Endothelial cell of umbilical vein (primary cell): ENCODE measurements around the gene FNIP1. TPM values are rescaled to one million over a fixed set of nuclear protein-coding genes. Genes with fewer than 3 reads are reported as not detected.

Source experiments
- BruUV-seq: library from RNA; stranded (reverse); fragments of 400-500 nt; replicated peaks from 2 replicates; lab custom pipeline; 2021; lab: Mats Ljungman, UMichigan
- CTCF ChIA-PET: fragments of 300-600, 350-600 bp; sonication (Branson Sonifier 250); formaldehyde crosslinking; loops from one replicate; lab custom pipeline; 2021; ENCODE audit warnings: antibody characterized with exemption, inconsistent platforms; lab: Charles Lee
- POLR2A ChIA-PET: fragments of 300-600, 350-600 bp; sonication (Branson Sonifier 250); formaldehyde crosslinking; loops from one replicate; lab custom pipeline; 2021; ENCODE audit warnings: antibody characterized with exemption, inconsistent platforms; lab: Charles Lee
- DNase-seq: peaks from one replicate; pipeline ENCODE4 v3.0.0-alpha.2; 2011; ENCODE audit warnings: low read depth, low spot score
- FAIRE-seq: peaks from 2 replicates; lab custom pipeline; 2011; peaks lifted over from hg19 to GRCh38; lab: Jason Lieb, UNC
- H2AFZ ChIP-seq: 2 replicates; pipeline ENCODE4 v1.6.0; 2012; ENCODE audit warnings: low read depth, low read length, control low read depth, inconsistent platforms
- H3K27ac ChIP-seq: 2 replicates; pipeline ENCODE4 v1.5.1; 2011; ENCODE audit warnings: low read depth, mild to moderate bottlenecking, control low read depth, low read length, moderate library complexity; ENCODE audit not compliant: insufficient read depth
- H3K27me3 ChIP-seq, 2 experiments: 2 replicates each; pipeline versions ENCODE4 v1.6.0 to v1.6.1; 2011; ENCODE audit warnings: low read length in 2 of 2, mixed read lengths in 1 of 2; ENCODE audit not compliant: control insufficient read depth in 2 of 2, insufficient read depth in 2 of 2
- H3K36me3 ChIP-seq, 2 experiments: 2 replicates in 1 of 2; 3 replicates in 1 of 2; pipeline ENCODE4 v1.5.1; 2011; ENCODE audit warnings: low read length in 2 of 2, mild to moderate bottlenecking in 1 of 2, moderate library complexity in 1 of 2; ENCODE audit not compliant: control insufficient read depth in 2 of 2, insufficient read depth in 2 of 2; ENCODE audit errors: extremely low read depth in 1 of 2
- H3K4me1 ChIP-seq: 3 replicates; pipeline ENCODE4 v1.5.1; 2011; ENCODE audit warnings: mild to moderate bottlenecking, low read length; ENCODE audit not compliant: control insufficient read depth, insufficient read depth; ENCODE audit errors: extremely low read depth
- H3K4me2 ChIP-seq: 2 replicates; pipeline ENCODE4 v1.6.1; 2011; ENCODE audit warnings: low read length, control low read depth, mixed read lengths; ENCODE audit not compliant: insufficient read depth
- H3K4me3 ChIP-seq, 3 experiments: fragments of 200-600 bp in 1 of 3; sonication (generic), shearing (Covaris generic) in 1 of 3; replicated peaks in 1 of 3; 2 replicates each; pipeline ENCODE4 v1.5.1; 2011 to 2016; ENCODE audit warnings: control low read depth in 3 of 3, low read length in 3 of 3, mild to moderate bottlenecking in 2 of 3, inconsistent platforms in 1 of 3, low read depth in 1 of 3, moderate library complexity in 1 of 3; ENCODE audit not compliant: insufficient read depth in 1 of 3
- H3K79me2 ChIP-seq: 2 replicates; pipeline ENCODE4 v1.6.0; 2012; ENCODE audit warnings: low read length, inconsistent platforms; ENCODE audit not compliant: control insufficient read depth, insufficient read depth
- H3K9ac ChIP-seq: replicated peaks from 2 replicates; pipeline ENCODE3; 2011; ENCODE audit warnings: low read length, control low read depth; ENCODE audit not compliant: insufficient read depth; ENCODE audit errors: extremely low read depth
- H3K9me1 ChIP-seq: replicated peaks from 3 replicates; pipeline ENCODE4 v1.6.0; 2011; ENCODE audit warnings: mild to moderate bottlenecking, low read length; ENCODE audit not compliant: control insufficient read depth, insufficient read depth; ENCODE audit errors: extremely low read depth
- H3K9me3 ChIP-seq: replicated peaks from 2 replicates; pipeline ENCODE4 v1.5.1; 2012; ENCODE audit warnings: low read length, inconsistent platforms; ENCODE audit not compliant: control insufficient read depth, insufficient read depth
- H4K20me1 ChIP-seq: replicated peaks from 2 replicates; pipeline ENCODE3; 2011; ENCODE audit warnings: mild to moderate bottlenecking, low read length; ENCODE audit not compliant: control insufficient read depth, insufficient read depth; ENCODE audit errors: extremely low read depth
- CTCF ChIP-seq, 2 donors: IDR thresholded peaks; 1 replicate in 1 of 2; 2 replicates in 1 of 2; pipeline ENCODE4 v1.5.1; 2011; ENCODE audit warnings: low read length in 2 of 2, mild to moderate bottlenecking in 2 of 2, moderate library complexity in 2 of 2, control low read depth in 1 of 2, inconsistent platforms in 1 of 2, low read depth in 1 of 2; ENCODE audit not compliant: insufficient read depth in 1 of 2; ENCODE audit errors: extremely low read depth in 1 of 2
- EZH2 ChIP-seq: IDR thresholded peaks from 2 replicates; pipeline ENCODE4 v1.6.1; 2012; ENCODE audit warnings: borderline replicate concordance, low read depth, mild to moderate bottlenecking, moderate library complexity, low read length, inconsistent platforms; ENCODE audit not compliant: severe bottlenecking
- FOS ChIP-seq: IDR thresholded peaks from 2 replicates; pipeline ENCODE4 v1.6.1; 2011; ENCODE audit warnings: mild to moderate bottlenecking, low read length, moderate library complexity, borderline replicate concordance; ENCODE audit not compliant: insufficient read depth
- GATA2 ChIP-seq: IDR thresholded peaks from 2 replicates; pipeline ENCODE4 v1.7.0; 2011; ENCODE audit warnings: low read depth, mild to moderate bottlenecking, moderate library complexity, mixed read lengths, low read length; ENCODE audit not compliant: insufficient read length, insufficient read depth
- JUN ChIP-seq: IDR thresholded peaks from 2 replicates; pipeline ENCODE4 v1.6.1; 2011; ENCODE audit warnings: borderline replicate concordance, low read depth; ENCODE audit not compliant: insufficient read length, insufficient read depth
- MAX ChIP-seq: IDR thresholded peaks from 2 replicates; pipeline ENCODE4 v1.6.1; 2011; ENCODE audit not compliant: insufficient read depth, insufficient read length
- MYC ChIP-seq: IDR thresholded peaks from one replicate; pipeline ENCODE4 v1.6.1; 2011; ENCODE audit warnings: mild to moderate bottlenecking, low read depth, low read length
- POLR2A ChIP-seq: IDR thresholded peaks from 2 replicates; pipeline ENCODE4 v1.6.1; 2012; ENCODE audit warnings: low read depth, mild to moderate bottlenecking, control low read depth, low read length
- POLR2AphosphoS5 ChIP-seq: IDR thresholded peaks from 2 replicates; pipeline ENCODE4 v1.6.1; 2012; ENCODE audit warnings: low read depth, mild to moderate bottlenecking, control low read depth, low read length, moderate library complexity; ENCODE audit not compliant: insufficient read depth
- dilution Hi-C: fragments of 300-500 bp; cut with MboI; formaldehyde crosslinking; loops from one replicate; pipeline ENCODE4 v1.15.0; 2019; ENCODE audit warnings: low sequenced_read_pairs; ENCODE audit not compliant: extremely low pct_ligation_motif_present
- intact Hi-C: fragments of 100-400 bp; cut with micrococcal nuclease; formaldehyde crosslinking; loops from one replicate; pipeline ENCODE4 v1.10.0; 2022
- polyA plus RNA-seq, 4 experiments: library from polyadenylated mRNA; depleted of rRNA in 3 of 4; stranded (reverse) in 3 of 4; unstranded in 1 of 4; fragments of >200 nt; gene quantifications; 2 replicates each; pipeline versions ENCODE4 v1.2.1 to v1.2.3, GENCODE V29; 2011 to 2012; ENCODE audit warnings: missing spikeins in 1 of 4
- total RNA-seq: library from RNA; stranded (reverse); gene quantifications from 2 replicates; pipeline ENCODE4 v1.2.3, GENCODE V29; 2021

Gene FNIP1
- total and polyA plus RNA-seq, 2 donors (not counting 3 experiments of a cell fraction or from before 2014, with no cell fraction given) = 5.9 to 27.3 TPM

DNA sequence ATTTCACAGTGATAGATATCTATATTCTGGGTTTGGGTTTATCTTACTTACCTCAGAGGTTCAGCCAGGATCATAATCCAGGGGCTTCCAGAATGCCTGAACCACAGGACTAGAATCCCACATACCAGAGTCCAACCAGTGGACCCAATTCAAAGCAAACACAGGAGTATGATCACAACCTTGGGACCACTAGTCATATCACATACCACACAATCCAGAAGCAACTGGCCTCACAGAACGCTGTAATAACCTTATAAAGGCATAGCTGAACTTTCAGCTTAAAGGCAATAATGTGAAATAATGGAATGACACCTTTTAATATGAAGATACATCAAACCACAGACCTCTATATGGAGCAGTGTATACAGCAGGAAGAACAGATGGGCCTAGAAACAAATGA lies 187.0 kb downstream of the FNIP1 start:
- Histone ChIP-seq H3K27ac (peak overlapping the region; percentile 68), H3K36me3 (no peaks in the 10 kb centered on the region), H3K4me1 (peaks cover 13% of the 10 kb centered on the region), H3K4me2 (peak overlapping the region; percentile 7), H3K79me2 (peaks cover 70% of the 10 kb centered on the region), H3K9ac (no peak overlapping the region), H3K27me3 (no peaks in the 10 kb centered on the region), H3K9me1 (no peaks in the 10 kb centered on the region), H2AFZ (no peak overlapping the region), H4K20me1 (no peaks in the 10 kb centered on the region), H3K4me3 (no peak overlapping the region), H3K9me3 (no peaks in the 10 kb centered on the region)
- dilution Hi-C loops = no loop called here
- no TSS peak for BruUV-seq
- CTCF ChIA-PET = interaction anchor here (0.6 to 2.1 kb wide), 4 partner anchors 18 to 398 kb away, joined by 3 to 14 read pairs (median 7); no protein-coding TSS in a partner anchor
- POLR2A ChIA-PET = interaction anchor here (1.9 kb wide), 1 partner anchor 24 kb away, joined by 5 read pairs; no protein-coding TSS in a partner anchor
- no peak for FAIRE-seq
- no peak for DNase-seq
- TF ChIP-seq CTCF (IDR thresholded peaks at IDR 0.05; ENCODE audit: extremely low read depth in 1 of 2, insufficient read depth in 1 of 2, low read depth in 1 of 2, low read length in 2 of 2) = no peak
- intact Hi-C loops = loop anchor here (1.0 kb wide), 1 partner anchor 26 kb away; the partner anchor contains the start of gene RAPGEF6

- POLR2A ChIA-PET = no interaction called here
- Histone ChIP-seq H3K4me1 (peaks cover 13% of the 10 kb centered on the region), H4K20me1 (no peaks in the 10 kb centered on the region), H3K36me3 (no peaks in the 10 kb centered on the region), H3K4me2 (no peak overlapping the region), H3K27me3 (no peaks in the 10 kb centered on the region), H3K9ac (no peak overlapping the region), H2AFZ (no peak overlapping the region), H3K27ac (no peak overlapping the region), H3K79me2 (peaks cover 59% of the 10 kb centered on the region), H3K9me3 (no peaks in the 10 kb centered on the region), H3K4me3 (no peak overlapping the region), H3K9me1 (no peaks in the 10 kb centered on the region)
- dilution Hi-C loops = no loop called here
- no TSS peak for BruUV-seq
- no peak for DNase-seq
- FAIRE-seq = no peak
- intact Hi-C loops = no loop called here
- CTCF ChIA-PET = no interaction called here
- TF ChIP-seq FOS (no peak), EZH2 (no peak), CTCF (IDR thresholded peaks at IDR 0.05; ENCODE audit: extremely low read depth in 1 of 2, insufficient read depth in 1 of 2, low read depth in 1 of 2, low read length in 2 of 2) (no peak), POLR2A (no peak), POLR2AphosphoS5 (no peak), JUN (no peak), MYC (no peak), GATA2 (no peak), MAX (no peak)
Measured at GRCh38 chr5:131608597-131608996, 188.2 kb downstream of the FNIP1 start.
